Body of pancreas (tissue), 4 donors: ENCODE data around the gene PRMT7.

Source experiments
- POLR2A ChIP-seq, 3 donors: fragments of 450-650 bp; IDR thresholded peaks; one replicate each; pipeline ENCODE4 v1.6.1; 2016; ENCODE audit warnings: antibody characterized with exemption in 3 of 3, mild to moderate bottlenecking in 2 of 3
- TF ChIP-seq, protein P1 (sequence below), 7 experiments: fragments of 450-650 bp in 4 of 7; fragments of 200-600 bp in 3 of 7; sonication (generic) in 3 of 7; IDR thresholded peaks; one replicate each; pipeline ENCODE4 v1.5.1; 2016 to 2019; ENCODE audit warnings: antibody characterized with exemption in 7 of 7

GRCh38 chr16:68381363-68381724 is 70.5 kb downstream of the PRMT7 start:
- TF ChIP-seq, protein P1, sequence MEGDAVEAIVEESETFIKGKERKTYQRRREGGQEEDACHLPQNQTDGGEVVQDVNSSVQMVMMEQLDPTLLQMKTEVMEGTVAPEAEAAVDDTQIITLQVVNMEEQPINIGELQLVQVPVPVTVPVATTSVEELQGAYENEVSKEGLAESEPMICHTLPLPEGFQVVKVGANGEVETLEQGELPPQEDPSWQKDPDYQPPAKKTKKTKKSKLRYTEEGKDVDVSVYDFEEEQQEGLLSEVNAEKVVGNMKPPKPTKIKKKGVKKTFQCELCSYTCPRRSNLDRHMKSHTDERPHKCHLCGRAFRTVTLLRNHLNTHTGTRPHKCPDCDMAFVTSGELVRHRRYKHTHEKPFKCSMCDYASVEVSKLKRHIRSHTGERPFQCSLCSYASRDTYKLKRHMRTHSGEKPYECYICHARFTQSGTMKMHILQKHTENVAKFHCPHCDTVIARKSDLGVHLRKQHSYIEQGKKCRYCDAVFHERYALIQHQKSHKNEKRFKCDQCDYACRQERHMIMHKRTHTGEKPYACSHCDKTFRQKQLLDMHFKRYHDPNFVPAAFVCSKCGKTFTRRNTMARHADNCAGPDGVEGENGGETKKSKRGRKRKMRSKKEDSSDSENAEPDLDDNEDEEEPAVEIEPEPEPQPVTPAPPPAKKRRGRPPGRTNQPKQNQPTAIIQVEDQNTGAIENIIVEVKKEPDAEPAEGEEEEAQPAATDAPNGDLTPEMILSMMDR (IDR thresholded peaks at IDR 0.05) = no peak
- TF ChIP-seq POLR2A (IDR thresholded peaks at IDR 0.05) = no peak
